T-helper 1 cell (primary cell): ENCODE results near the gene SCAMP2.

Source experiments
- DNase-seq, 5 donors: peaks; one replicate each; pipeline ENCODE4 v3.0.0-alpha.2; 2012 to 2020

Gene SCAMP2

GRCh38 chr15:74815961-74816360, 57.2 kb downstream of the SCAMP2 start:
- DNase-seq: no peak

- no peak for DNase-seq
These were observed 57.8 kb downstream of the SCAMP2 start for GRCh38 chr15:74815121-74815934.

- DNase-seq: no peak
These were observed 60.6 kb downstream of the SCAMP2 start, which contains the start of gene LMAN1L for GRCh38 chr15:74812533-74812932. LMAN1L (plus strand) TSS chr15:74812835; CDS start chr15:74812855, 20 bp downstream.

- no peak for DNase-seq
These were observed 63.2 kb downstream of the SCAMP2 start for GRCh38 chr15:74809956-74810355.

GRCh38 chr15:74809242-74809641, 63.9 kb downstream of the SCAMP2 start:
- no peak for DNase-seq

GRCh38 chr15:74808840-74809229, 64.3 kb downstream of the SCAMP2 start:
- no peak for DNase-seq

GRCh38 chr15:74808078-74808839, 64.9 kb downstream of the SCAMP2 start:
- no peak for DNase-seq

- DNase-seq: no peak
These were observed 65.9 kb downstream of the SCAMP2 start for GRCh38 chr15:74807282-74807681.

GRCh38 chr15:74804935-74805334, 68.2 kb downstream of the SCAMP2 start:
- DNase-seq: no peak

GRCh38 chr15:74802862-74803447, 70.2 kb downstream of the SCAMP2 start:
- no peak for DNase-seq

GRCh38 chr15:74802290-74802689, 70.9 kb downstream of the SCAMP2 start:
- DNase-seq: no peak

GRCh38 chr15:74801311-74801997, 71.7 kb downstream of the SCAMP2 start:
- no peak for DNase-seq

GRCh38 chr15:74800559-74801094, 72.5 kb downstream of the SCAMP2 start:
- no peak for DNase-seq

GRCh38 chr15:74799856-74800558, 73.2 kb downstream of the SCAMP2 start:
- peak; percentile 74 to 86 (median 81) for DNase-seq

GRCh38 chr15:74799255-74799855, 73.8 kb downstream of the SCAMP2 start:
- DNase-seq: peak in 1 of 5 donors; percentile 54

GRCh38 chr15:74798388-74799254, 74.5 kb downstream of the SCAMP2 start:
- DNase-seq: no peak

GRCh38 chr15:74795966-74796625, 77.1 kb downstream of the SCAMP2 start:
- peak in 1 of 5 donors; percentile 51 for DNase-seq

GRCh38 chr15:74794970-74795349, 78.2 kb downstream of the SCAMP2 start:
- no peak for DNase-seq

- DNase-seq: no peak
These were observed 78.8 kb downstream of the SCAMP2 start for GRCh38 chr15:74794248-74794969.
